ENCODE results near the gene AVPI1.
"Not testable (repeated sequence)": the region's sequence is repeated elsewhere in the genome, so short reads cannot be mapped to it uniquely, and the experiment has no call there.

AVPI1 gene

DNA sequence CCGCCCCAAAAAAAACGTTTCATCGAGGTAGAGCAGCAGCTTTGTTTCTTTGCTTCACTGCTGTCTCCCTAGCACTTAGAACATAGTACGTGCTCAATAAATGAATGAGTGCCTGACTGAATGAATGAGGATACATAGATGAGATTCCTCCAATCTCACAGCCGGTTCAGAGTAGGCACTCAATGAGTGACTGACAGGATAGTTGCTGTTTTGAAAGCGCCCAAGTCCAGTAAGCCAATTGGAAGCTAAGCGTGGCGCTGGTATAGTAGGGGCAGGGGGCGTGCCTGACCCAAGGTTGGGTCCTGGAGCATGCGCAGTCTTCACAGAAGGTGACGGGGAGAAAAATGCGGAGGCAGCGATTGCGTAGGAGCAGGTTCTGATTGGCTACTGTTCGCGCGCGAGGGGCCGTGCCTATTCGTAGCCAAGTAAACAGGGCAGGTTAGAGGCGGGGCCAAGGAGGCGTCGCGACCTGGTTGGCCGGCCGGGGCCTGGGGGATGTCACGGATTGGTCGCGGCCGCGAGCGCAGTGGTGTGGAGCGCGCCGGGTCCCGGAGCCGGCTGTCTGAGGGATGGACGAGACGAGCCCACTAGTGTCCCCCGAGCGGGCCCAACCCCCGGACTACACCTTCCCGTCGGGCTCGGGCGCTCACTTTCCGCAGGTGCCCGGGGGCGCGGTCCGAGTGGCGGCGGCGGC, 46.7 kb downstream of the AVPI1 start, which contains the start of gene PI4K2A:
PI4K2A (plus strand) TSS at position 498 of the 694 bp plus-strand sequence; CDS start at position 570, 72 bp downstream.
- peak; percentile 92 for DNase-seq (ENCODE audit: low spot score)

DNA sequence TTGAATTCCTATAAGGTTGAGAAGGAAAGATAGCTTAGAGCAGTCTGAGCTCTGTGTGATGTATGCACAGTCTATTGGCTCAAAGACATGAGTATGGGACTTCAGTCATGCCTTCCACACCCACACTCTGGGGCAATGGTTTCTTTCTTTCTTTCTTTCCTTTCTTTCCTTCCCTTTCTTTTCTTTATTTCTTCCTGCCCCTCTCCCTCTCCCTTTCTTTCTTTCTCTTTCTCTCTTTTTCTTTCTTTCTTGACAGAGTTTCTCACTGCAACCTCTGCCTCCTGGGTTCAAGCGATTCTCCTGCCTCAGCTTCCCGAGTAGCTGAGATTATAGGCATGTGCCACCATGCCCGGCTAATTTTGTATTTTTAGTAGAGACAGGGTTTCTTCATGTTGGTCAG, 48.0 kb downstream of the AVPI1 start:
- DNase-seq (ENCODE audit: low spot score), result not testable (repeated sequence)

DNA sequence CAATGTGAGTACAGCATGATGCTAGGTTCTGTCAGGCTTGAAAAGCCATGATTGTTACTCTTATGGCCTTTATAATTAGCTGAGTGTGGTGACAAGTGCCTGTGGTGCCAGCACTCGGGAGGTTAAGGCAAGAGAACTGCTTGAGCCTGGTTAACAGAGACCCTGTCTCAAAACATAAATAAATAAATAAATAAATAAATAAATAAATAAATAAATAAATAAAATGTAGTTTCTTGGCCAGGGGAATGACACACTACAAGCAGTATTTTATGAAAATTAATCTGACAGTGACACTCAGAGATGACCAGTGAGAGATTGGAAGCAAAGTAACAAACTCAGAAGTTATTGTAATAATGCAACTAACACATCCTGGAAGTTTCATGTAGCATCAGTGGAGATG, 51.5 kb downstream of the AVPI1 start:
- no peak for DNase-seq (ENCODE audit: low spot score)

DNA sequence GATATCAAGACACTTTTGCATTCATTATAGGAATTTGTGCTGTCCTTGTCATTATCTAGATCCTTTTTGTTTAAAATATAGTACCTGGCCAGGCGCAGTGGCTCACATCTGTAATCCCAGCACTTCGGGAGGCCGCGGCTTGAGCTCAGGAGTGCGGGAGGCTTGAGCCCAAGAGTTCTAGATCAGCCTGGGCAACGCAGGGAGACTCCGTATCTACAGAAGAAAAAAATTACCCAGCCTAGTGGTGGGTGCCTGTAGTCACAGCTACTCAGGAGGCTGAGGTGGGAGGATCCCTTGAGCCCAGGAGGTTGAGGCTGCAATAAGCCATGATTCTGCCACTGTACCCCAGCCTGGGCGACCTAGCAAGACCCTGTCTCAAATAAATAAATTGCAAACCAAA, 53.1 kb downstream of the AVPI1 start:
- DNase-seq (ENCODE audit: low spot score), result no peak

DNA sequence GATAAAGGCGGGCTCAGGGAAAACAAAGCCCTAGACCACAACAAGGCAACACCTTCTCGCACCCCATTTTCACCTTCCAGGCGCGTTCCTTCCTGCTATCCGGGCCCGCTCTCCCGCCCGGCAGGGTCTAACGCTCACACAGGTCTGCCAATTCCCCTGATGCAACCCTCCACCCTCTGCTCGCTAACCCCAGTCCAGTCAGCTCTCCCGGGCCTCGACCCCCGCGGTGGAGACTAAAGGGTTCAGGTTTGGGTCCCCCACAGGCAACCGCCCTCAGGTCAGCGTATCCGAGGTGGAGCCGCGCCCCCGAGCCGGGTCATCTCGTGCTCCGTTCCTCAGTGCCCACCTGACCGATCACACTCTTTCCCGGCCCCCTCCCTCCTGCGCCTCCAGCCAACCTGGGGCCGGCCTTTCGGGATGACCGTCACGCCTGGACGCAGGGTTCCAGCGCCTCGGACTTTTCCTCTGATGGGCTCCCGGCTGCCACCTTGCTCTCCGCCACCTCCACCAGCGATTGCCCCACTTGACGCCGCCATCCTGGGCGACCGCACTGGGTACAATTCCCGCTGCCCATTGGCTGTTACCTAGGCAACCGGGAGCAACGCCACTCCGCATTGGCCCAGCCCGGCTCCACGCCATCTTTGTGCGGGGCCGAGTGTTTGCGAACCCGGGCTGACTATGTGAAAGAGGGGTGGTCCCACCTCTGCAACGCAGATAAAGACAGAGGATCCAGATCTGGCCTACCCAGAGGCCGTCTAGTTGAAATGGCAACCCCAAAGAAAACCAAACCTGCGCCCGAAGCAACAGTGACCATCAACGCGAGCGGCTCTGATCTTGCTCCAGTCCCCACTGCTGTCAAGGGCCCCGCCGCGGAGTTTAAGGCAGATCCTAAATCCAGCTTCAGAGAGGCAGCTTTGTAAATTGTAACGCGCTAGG, 53.8 kb downstream of the AVPI1 start, which contains the start of gene MORN4:
MORN4 (minus strand) TSS at position 552 of the 936 bp plus-strand sequence. CDS start 13,847 bp downstream, outside the sequence.
- DNase-seq (ENCODE audit: low spot score), result peak; percentile 90

DNA sequence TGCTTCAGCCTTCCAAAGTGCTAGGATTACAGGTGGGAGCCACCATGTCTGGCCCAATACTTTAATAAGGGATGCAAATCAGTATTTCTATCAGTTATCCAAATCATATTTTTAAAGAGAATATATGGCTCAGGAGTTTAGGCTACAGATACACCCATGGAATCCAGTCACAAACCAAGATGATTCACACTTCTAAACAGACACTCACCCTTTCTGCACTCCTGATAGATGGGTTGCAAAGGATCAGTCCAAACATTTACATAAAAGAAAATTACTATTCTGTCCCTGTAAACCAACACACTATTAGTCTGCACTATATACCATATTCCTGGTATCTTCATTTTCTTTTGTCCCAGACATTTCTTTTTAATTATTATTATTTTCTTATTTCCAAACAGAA, 55.9 kb downstream of the AVPI1 start:
- DNase-seq (ENCODE audit: low spot score), result no peak

DNA sequence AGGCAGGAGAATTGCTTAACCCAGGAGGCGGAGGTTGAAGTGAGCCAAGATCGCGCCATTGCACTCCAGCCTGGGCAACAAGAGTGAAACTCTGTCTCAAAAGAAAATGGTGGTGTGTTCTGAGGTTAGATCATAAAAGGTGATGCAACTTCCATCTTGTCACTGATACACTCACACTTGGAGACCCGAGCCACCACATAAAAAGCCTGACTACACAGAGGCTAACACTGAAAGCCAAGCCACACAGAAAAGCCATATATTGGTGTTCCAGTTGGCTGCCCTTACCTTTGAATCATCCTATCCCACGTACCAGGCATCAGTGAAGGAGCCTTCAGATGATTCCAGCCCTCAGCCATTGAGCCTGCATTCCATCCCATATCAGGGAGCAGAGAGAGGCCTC, 57.8 kb downstream of the AVPI1 start:
- DNase-seq (ENCODE audit: low spot score), result no peak

DNA sequence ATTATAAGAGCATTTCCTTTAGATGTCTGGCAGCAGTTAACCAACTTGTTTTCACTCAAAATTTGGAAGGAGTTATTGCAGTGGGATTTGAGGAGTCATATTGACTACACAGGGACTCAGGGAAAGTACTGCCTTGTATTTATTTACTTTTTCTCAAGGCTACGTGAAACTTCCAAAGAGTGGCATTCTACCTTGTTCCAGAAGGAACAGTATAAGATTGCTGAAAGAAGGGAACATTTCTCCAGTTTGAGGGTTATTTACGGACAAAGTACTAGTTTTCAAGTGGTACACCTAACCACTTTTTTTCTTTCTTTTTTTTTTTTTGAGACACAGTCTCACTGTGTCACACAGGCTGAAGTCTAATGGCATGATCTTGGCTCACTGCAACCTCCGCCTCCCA, 58.8 kb downstream of the AVPI1 start:
- DNase-seq (ENCODE audit: low spot score), result no peak

DNA sequence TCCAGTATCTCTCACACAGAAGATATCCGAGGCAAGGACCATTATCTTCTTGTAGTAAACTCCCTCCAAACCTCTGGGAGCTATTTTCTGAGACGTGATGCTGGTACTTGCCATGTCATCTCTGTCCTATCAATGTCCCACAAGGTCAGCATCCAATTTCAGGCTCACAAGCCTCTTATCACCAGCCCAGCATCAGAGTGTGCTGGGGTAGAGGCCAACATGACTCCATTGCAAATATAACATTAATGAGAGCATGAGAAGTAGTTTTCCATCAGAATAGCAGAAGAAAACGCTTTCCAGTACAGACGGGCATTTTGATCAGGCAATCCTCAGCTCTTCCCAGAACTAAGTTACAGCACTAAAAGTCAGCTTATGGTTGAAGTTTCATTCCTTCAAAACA, 59.3 kb downstream of the AVPI1 start:
- DNase-seq (ENCODE audit: low spot score), result no peak

All from D341Med (cell line).